NT2/D1 (cell line): ENCODE measurements around the gene NXF2B.
A peak's percentile ranks its signal among the peaks of the same experiment; 100 is the strongest.
"Not testable (repeated sequence)": the region's sequence is repeated elsewhere in the genome, so short reads cannot be mapped to it uniquely, and the experiment has no call there.

ENCODE experiments used
- DNase-seq: peaks from one replicate; pipeline ENCODE4 v3.0.0-alpha.2; 2011; ENCODE audit warnings: low read depth, low spot score
- H3K27me3 ChIP-seq: 2 replicates; pipeline ENCODE4 v1.6.0; 2011; ENCODE audit warnings: mild to moderate bottlenecking; ENCODE audit not compliant: insufficient read length, insufficient read depth
- H3K36me3 ChIP-seq: 2 replicates; pipeline ENCODE4 v1.6.1; 2011; ENCODE audit warnings: mild to moderate bottlenecking, low read length, mixed read lengths; ENCODE audit not compliant: insufficient read depth, insufficient read length
- H3K4me1 ChIP-seq: 2 replicates; pipeline ENCODE4 v1.5.1; 2011; ENCODE audit not compliant: insufficient read depth, insufficient read length
- H3K4me3 ChIP-seq: 2 replicates; pipeline ENCODE4 v1.5.1; 2011; ENCODE audit warnings: low read depth; ENCODE audit not compliant: insufficient read length
- H3K9ac ChIP-seq: 2 replicates; pipeline ENCODE4 v1.6.0; 2011; ENCODE audit warnings: low read depth; ENCODE audit not compliant: insufficient read length
- H3K9me3 ChIP-seq: 2 replicates; pipeline ENCODE4 v1.5.1; 2011; ENCODE audit warnings: mild to moderate bottlenecking, low read length; ENCODE audit not compliant: insufficient read depth
- SUZ12 ChIP-seq: IDR thresholded peaks from 2 replicates; pipeline ENCODE4 v1.6.1; 2011; ENCODE audit not compliant: insufficient read length, insufficient read depth; ENCODE audit errors: extremely low read depth
- YY1 ChIP-seq: IDR thresholded peaks from 2 replicates; pipeline ENCODE4 v1.6.1; 2011; ENCODE audit not compliant: insufficient read length, insufficient read depth
- ZNF274 ChIP-seq: IDR thresholded peaks from 2 replicates; pipeline ENCODE4 v1.6.1; 2011; ENCODE audit warnings: mild to moderate bottlenecking, low read depth, low read length

Gene NXF2B

GRCh38 chrX:102439908-102440307 is at the start of gene NXF2B:
Gene NXF2B (minus strand): TSS chrX:102440008. CDS start chrX:102380036, 59,972 bp downstream.
- H3K4me3 ChIP-seq, H3K36me3 ChIP-seq, H3K9me3 ChIP-seq, H3K4me1 ChIP-seq, DNase-seq, H3K9ac ChIP-seq, H3K27me3 ChIP-seq: not testable (repeated sequence)

GRCh38 chrX:102478765-102479164 is 39.0 kb upstream of the NXF2B start:
- H3K27me3 ChIP-seq, DNase-seq, H3K9me3 ChIP-seq, H3K9ac ChIP-seq, H3K36me3 ChIP-seq, H3K4me3 ChIP-seq, H3K4me1 ChIP-seq: not testable (repeated sequence)

- DNase-seq, H3K9me3 ChIP-seq, H3K9ac ChIP-seq, H3K4me1 ChIP-seq, H3K36me3 ChIP-seq, H3K27me3 ChIP-seq, H3K4me3 ChIP-seq: not testable (repeated sequence)
Observed at GRCh38 chrX:102471762-102472220, 32.0 kb upstream of the NXF2B start, which contains the start of gene TCP11X2. Gene TCP11X2 (minus strand): TSS chrX:102471812.

- H3K9me3 ChIP-seq, H3K36me3 ChIP-seq, H3K9ac ChIP-seq, H3K4me3 ChIP-seq, DNase-seq, H3K27me3 ChIP-seq, H3K4me1 ChIP-seq: not testable (repeated sequence)
Observed at GRCh38 chrX:102470215-102470614, 30.4 kb upstream of the NXF2B start.

- H3K4me1 ChIP-seq, H3K36me3 ChIP-seq, H3K9me3 ChIP-seq, H3K9ac ChIP-seq, H3K4me3 ChIP-seq, DNase-seq, H3K27me3 ChIP-seq: not testable (repeated sequence)
Observed at GRCh38 chrX:102458615-102459014, 18.8 kb upstream of the NXF2B start.

- not testable (repeated sequence) for H3K9ac ChIP-seq
Observed at GRCh38 chrX:102414493-102414892, 25.3 kb downstream of the NXF2B start.

DNA sequence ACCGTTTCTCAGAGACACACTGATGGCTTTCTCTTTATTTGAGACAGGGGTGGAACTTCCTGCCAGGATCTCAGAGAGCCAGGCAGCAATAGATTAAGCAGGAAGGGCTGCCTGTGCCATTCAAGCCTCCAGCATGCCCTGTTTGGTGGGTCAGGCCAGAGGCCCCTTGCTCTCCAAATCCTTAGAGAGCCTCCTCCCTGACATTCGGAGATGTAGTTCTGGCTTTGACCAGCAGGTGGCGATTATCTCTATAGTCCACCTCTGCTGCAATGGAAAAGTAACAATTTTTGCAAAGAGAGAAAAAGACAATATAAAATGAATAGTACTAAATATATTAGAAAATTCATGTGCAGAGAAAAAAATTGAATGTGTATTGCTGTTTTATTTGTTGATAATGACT is 93.9 kb downstream of the NXF2B start:
- Histone ChIP-seq H3K4me1 (no peaks in the 10 kb centered on the region), H3K4me3 (no peak overlapping the region), H3K9me3 (no peaks in the 10 kb centered on the region), H3K36me3 (no peaks in the 10 kb centered on the region), H3K9ac (no peak overlapping the region), H3K27me3 (no peaks in the 10 kb centered on the region)
- peak; percentile 30 for DNase-seq
- TF ChIP-seq ZNF274: no peak

More at GRCh38 chrX:102414493-102414892, 25.3 kb downstream of the NXF2B start:
- H3K36me3 ChIP-seq, H3K4me1 ChIP-seq, H3K27me3 ChIP-seq, DNase-seq, H3K9me3 ChIP-seq, H3K4me3 ChIP-seq: not testable (repeated sequence)

DNA sequence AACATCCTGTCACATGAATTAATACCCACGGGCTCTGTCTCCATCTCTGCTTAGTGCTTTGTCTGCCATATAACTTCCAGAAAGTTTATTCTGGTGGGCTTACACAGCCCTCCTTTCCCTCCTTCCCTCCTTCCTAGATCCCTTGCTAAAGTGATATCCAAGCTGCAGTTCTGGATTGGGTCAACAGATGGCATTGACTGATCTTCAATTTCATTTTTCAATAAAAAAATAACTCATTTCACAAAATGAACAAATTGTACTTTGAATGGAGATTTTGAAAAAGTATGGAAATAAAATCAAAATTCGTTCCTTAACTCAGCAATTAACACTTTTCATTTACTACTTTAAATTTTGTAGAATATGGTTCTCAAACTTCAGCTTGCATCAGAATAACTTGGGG is 97.9 kb downstream of the NXF2B start:
- Histone ChIP-seq H3K4me1 (no peaks in the 10 kb centered on the region), H3K27me3 (no peaks in the 10 kb centered on the region), H3K9me3 (no peaks in the 10 kb centered on the region), H3K36me3 (no peaks in the 10 kb centered on the region), H3K9ac (no peak overlapping the region), H3K4me3 (no peak overlapping the region)
- DNase-seq: no peak
- no peak for TF ChIP-seq ZNF274
- TF ChIP-seq SUZ12: no peak
- no peak for TF ChIP-seq YY1
